GM18517 (cell line): ENCODE data around the gene FZR1.
"Not testable (repeated sequence)": the region's sequence is repeated elsewhere in the genome, so short reads cannot be mapped to it uniquely, and the experiment has no call there.

Source experiments
- ATAC-seq: cut with Tn5 transposase; IDR thresholded peaks from one replicate; pipeline ENCODE4 v1.9.1; 2021; ENCODE audit warnings: mild to moderate bottlenecking, moderate library complexity; ENCODE audit not compliant: unreplicated experiment

Gene FZR1

GRCh38 chr19:3544058-3544376, 37.9 kb downstream of the FZR1 start:
- no peak for ATAC-seq

GRCh38 chr19:3544742-3545668, 38.9 kb downstream of the FZR1 start:
- ATAC-seq: no peak

GRCh38 chr19:3545669-3546034, 39.5 kb downstream of the FZR1 start:
- no peak for ATAC-seq

- ATAC-seq: no peak
Measured at GRCh38 chr19:3546119-3546518, 40.0 kb downstream of the FZR1 start.

GRCh38 chr19:3547301-3547731, 41.2 kb downstream of the FZR1 start:
- ATAC-seq: no peak

GRCh38 chr19:3547767-3548282, 41.7 kb downstream of the FZR1 start:
- ATAC-seq: no peak

- no peak for ATAC-seq
Measured at GRCh38 chr19:3548606-3549005, 42.5 kb downstream of the FZR1 start.

GRCh38 chr19:3549816-3550215, 43.7 kb downstream of the FZR1 start:
- no peak for ATAC-seq

GRCh38 chr19:3550947-3551791, 45.1 kb downstream of the FZR1 start:
- ATAC-seq: no peak

- no peak for ATAC-seq
Measured at GRCh38 chr19:3551792-3552095, 45.6 kb downstream of the FZR1 start.

- no peak for ATAC-seq
Measured at GRCh38 chr19:3554254-3555083, 48.4 kb downstream of the FZR1 start.

GRCh38 chr19:3555653-3556422, 49.7 kb downstream of the FZR1 start:
- ATAC-seq: no peak

GRCh38 chr19:3556423-3556977, 50.4 kb downstream of the FZR1 start:
- ATAC-seq: no peak

GRCh38 chr19:3556978-3557460, 50.9 kb downstream of the FZR1 start:
- peak; percentile 20 for ATAC-seq

- ATAC-seq: peak; percentile 68
Measured at GRCh38 chr19:3557461-3558248, 51.5 kb downstream of the FZR1 start, which contains the start of gene MFSD12. Gene MFSD12, minus strand, starts transcription at chr19:3557586. Its CDS starts 183 bp downstream, at chr19:3557403.

GRCh38 chr19:3563709-3564524, 57.8 kb downstream of the FZR1 start:
- ATAC-seq: no peak

GRCh38 chr19:3565139-3565538, 59.0 kb downstream of the FZR1 start:
- no peak for ATAC-seq

GRCh38 chr19:3570042-3570441, 63.9 kb downstream of the FZR1 start:
- not testable (repeated sequence) for ATAC-seq
